BJ (cell line): Measurements from ENCODE around the gene CALCB. TPM values are rescaled to one million over a fixed set of nuclear protein-coding genes. Genes with fewer than 3 reads are reported as not detected.

ENCODE experiments used
- CTCF ChIA-PET: fragments of 350-600 bp; formaldehyde crosslinking; extraction: SDS; loops from one replicate; lab custom pipeline; 2021; ENCODE audit warnings: antibody characterized with exemption, inconsistent platforms; lab: Yijun Ruan, JAX
- POLR2A ChIA-PET: fragments of 300-600 bp; sonication (Branson Sonifier 250); formaldehyde crosslinking; extraction: SDS; loops from one replicate; lab custom pipeline; 2021; ENCODE audit warnings: antibody characterized with exemption; lab: Charles Lee
- DNase-seq: peaks from one replicate; pipeline ENCODE4 v3.0.0-alpha.2; 2011; ENCODE audit warnings: low read depth
- H3K27me3 ChIP-seq: 2 replicates; pipeline ENCODE4 v1.6.0; 2011; ENCODE audit warnings: low read length; ENCODE audit not compliant: control insufficient read depth, insufficient read depth
- H3K36me3 ChIP-seq: 2 replicates; pipeline ENCODE4 v1.5.1; 2011; ENCODE audit warnings: low read length; ENCODE audit not compliant: control insufficient read depth, insufficient read depth
- H3K4me3 ChIP-seq: 2 replicates; pipeline ENCODE4 v1.5.1; 2011; ENCODE audit warnings: low read depth, mild to moderate bottlenecking, control low read depth, low read length
- polyA plus RNA-seq: library from polyadenylated mRNA; depleted of rRNA; stranded (reverse); fragments of >200 nt; gene quantifications from 2 replicates; pipeline ENCODE4 v1.2.3, GENCODE V29; 2011
- TF ChIP-seq, protein P1 (sequence below): IDR thresholded peaks from 2 replicates; pipeline ENCODE4 v1.5.1; 2011; ENCODE audit warnings: low read depth, mild to moderate bottlenecking, control low read depth, inconsistent platforms, low read length, moderate library complexity; ENCODE audit not compliant: insufficient read depth

The CALCB gene
- polyA plus RNA-seq, 1 experiment = not detected

GRCh38 chr11:15097411-15097810, 24.0 kb downstream of the CALCB start:
- ChIA-PET CTCF (interaction anchor here (0.9 to 16.0 kb wide), 2 partner anchors 23 to 109 kb away, joined by 4 to 276 read pairs; no protein-coding TSS in a partner anchor), POLR2A (no interaction called here)
- no peaks in the 10 kb centered on the region; the same call in none of the 2 replicates for H3K27me3 ChIP-seq
- TF ChIP-seq, protein P1, sequence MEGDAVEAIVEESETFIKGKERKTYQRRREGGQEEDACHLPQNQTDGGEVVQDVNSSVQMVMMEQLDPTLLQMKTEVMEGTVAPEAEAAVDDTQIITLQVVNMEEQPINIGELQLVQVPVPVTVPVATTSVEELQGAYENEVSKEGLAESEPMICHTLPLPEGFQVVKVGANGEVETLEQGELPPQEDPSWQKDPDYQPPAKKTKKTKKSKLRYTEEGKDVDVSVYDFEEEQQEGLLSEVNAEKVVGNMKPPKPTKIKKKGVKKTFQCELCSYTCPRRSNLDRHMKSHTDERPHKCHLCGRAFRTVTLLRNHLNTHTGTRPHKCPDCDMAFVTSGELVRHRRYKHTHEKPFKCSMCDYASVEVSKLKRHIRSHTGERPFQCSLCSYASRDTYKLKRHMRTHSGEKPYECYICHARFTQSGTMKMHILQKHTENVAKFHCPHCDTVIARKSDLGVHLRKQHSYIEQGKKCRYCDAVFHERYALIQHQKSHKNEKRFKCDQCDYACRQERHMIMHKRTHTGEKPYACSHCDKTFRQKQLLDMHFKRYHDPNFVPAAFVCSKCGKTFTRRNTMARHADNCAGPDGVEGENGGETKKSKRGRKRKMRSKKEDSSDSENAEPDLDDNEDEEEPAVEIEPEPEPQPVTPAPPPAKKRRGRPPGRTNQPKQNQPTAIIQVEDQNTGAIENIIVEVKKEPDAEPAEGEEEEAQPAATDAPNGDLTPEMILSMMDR = no peak
- no peak for DNase-seq
- no peak overlapping the region for H3K4me3 ChIP-seq
- no peaks in the 10 kb centered on the region for H3K36me3 ChIP-seq

DNA sequence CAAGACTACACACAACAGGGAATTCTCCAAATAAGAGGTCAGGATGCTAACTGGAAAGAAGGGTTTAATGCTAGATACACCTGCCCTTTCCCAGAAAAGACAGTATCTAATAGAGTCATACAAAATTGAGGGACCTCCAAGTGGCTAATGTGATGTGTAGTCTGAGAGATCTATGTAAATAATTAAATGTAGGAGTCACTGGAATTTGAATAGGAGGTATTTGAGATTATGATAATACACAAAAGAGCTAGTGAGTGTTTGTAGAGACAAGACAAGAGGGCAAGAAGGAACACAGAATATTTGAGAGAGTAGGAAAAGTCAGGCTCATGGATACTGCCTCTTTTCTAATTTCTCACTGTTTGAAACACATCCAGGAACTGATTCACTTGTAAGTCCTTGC, 25.9 kb downstream of the CALCB start:
- H3K36me3 ChIP-seq = no peaks in the 10 kb centered on the region
- POLR2A ChIA-PET = no interaction called here
- DNase-seq = no peak
- CTCF ChIA-PET = interaction anchor here (0.7 to 16.0 kb wide), 11 partner anchors 8 to 309 kb away, joined by 3 to 276 read pairs (median 4); no protein-coding TSS in a partner anchor
- H3K27me3 ChIP-seq = no peaks in the 10 kb centered on the region; the same call in none of the 2 replicates
- no peak overlapping the region for H3K4me3 ChIP-seq
- TF ChIP-seq, protein P1 = no peak

DNA sequence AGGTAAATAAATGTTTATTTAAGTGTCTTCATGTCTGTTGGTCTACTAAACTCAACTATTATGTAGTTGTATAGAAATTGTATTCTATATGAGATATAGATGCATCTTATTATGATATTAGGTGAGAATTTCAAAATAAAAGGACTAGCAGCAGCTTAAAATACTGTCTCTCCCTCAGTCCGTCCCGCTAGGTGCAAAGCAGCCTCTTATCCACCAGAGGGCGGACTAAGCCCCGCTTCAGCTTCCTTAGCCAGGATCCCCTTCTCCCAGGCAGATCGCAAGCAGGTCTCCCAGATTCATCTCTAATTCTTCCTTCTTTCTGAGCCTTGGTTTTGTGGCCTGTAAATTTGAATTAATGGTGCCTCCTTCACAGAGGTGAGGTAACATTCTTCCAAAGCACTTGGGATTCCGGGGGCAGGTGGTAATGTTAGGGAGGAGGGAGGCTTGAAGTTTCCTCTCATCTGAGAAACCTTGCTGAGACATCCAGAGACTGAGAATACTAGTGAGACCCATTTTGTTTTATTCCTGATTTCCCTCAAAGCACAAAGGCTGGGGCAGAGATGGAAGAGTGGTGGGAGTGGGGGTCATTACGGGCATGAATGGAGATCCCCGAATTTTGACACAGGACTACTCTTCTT, 27.8 kb downstream of the CALCB start:
- Histone ChIP-seq H3K27me3 (no peaks in the 10 kb centered on the region; the same call in 1 of the 2 replicates), H3K36me3 (no peaks in the 10 kb centered on the region), H3K4me3 (no peak overlapping the region)
- DNase-seq = no peak
- ChIA-PET CTCF (interaction anchor here (0.6 to 16.0 kb wide), 29 partner anchors 9 to 516 kb away, joined by 3 to 276 read pairs (median 5); partner anchors contain the start of genes CALCB, CYP2R1 and INSC), POLR2A (no interaction called here)
- TF ChIP-seq, protein P1 = peak; percentile 96

DNA sequence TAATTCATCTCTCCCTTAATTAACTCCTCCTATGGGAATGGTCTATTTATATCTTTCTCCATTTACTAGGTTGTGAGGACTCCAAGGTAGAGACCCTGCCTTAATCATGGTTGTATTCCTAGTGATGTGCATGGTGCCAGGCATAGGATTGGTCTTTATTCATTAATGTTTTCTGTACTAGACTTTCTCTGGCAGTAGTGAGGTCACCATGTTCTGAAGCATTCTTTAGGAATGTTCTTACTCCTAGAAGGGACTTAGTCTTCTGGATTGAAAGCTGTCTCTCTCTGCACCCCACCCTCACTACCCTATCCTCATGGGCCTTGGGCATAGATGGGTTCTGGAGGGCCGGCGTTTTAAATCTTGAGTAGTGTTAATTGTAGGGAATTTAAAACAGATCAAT, 30.8 kb downstream of the CALCB start:
- Histone ChIP-seq H3K36me3 (no peaks in the 10 kb centered on the region), H3K27me3 (no peaks in the 10 kb centered on the region; the same call in 1 of the 2 replicates), H3K4me3 (no peak overlapping the region)
- no peak for DNase-seq
- ChIA-PET CTCF (interaction anchor here (0.7 to 16.0 kb wide), 8 partner anchors 11 to 196 kb away, joined by 3 to 276 read pairs (median 3); partner anchors contain the start of gene INSC), POLR2A (no interaction called here)
- TF ChIP-seq, protein P1 = no peak

DNA sequence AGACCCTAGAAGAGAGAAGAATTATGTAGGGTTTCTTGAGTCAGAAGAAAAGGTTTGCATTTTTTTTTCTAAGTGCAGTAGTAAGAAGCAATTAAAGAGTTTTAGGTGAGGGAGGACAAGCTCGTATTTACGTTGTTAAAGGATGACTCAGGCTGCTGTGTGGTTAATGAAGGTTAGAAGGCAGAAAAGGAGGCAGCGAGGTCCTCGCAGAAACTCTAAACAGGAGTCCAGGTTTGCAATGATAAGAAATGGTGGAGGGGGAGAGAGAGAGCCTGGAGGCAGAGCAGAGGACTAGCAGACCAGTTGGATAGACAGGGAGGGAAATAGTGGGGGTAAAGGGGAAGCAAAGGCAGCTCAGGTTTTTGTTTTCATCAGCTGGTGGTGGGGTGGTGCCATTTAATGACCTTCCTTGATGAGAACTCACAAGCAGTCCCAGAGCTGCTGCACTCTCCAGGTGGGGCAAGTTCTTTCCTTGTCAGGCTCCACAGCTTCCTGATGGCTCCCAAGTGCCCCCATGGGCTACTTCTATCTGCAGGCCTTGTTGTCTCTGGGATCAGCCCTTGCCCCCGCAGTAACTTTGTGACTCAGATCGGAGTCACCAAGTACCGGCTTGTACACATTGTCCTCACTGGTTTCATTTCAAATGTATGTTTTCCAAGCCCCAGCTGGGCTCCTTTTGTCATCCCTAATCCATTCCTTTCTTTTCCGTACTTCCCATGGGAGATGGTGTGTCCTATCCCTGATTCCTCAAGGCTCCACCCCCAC, 33.0 kb downstream of the CALCB start:
- no peak for DNase-seq
- Histone ChIP-seq H3K36me3 (no peaks in the 10 kb centered on the region), H3K4me3 (no peak overlapping the region), H3K27me3 (no peaks in the 10 kb centered on the region)
- CTCF ChIA-PET = interaction anchor here (0.9 to 16.0 kb wide), 6 partner anchors 50 to 198 kb away, joined by 4 to 276 read pairs (median 4); no protein-coding TSS in a partner anchor
- POLR2A ChIA-PET = interaction anchor here (0.6 kb wide), 1 partner anchor 40 kb away, joined by 3 read pairs; no protein-coding TSS in a partner anchor
- TF ChIP-seq, protein P1 = no peak
